GM18526 (cell line): ENCODE results near the gene ADIPOR2.

ENCODE experiments used
- POLR2A ChIP-seq: IDR thresholded peaks from 3 replicates; pipeline ENCODE4 v1.6.1; 2011; ENCODE audit not compliant: insufficient read length; ENCODE audit errors: extremely low read depth

ADIPOR2 gene

GRCh38 chr12:1688086-1688710 lies 2.7 kb upstream of the ADIPOR2 start:
- TF ChIP-seq POLR2A = no peak

DNA sequence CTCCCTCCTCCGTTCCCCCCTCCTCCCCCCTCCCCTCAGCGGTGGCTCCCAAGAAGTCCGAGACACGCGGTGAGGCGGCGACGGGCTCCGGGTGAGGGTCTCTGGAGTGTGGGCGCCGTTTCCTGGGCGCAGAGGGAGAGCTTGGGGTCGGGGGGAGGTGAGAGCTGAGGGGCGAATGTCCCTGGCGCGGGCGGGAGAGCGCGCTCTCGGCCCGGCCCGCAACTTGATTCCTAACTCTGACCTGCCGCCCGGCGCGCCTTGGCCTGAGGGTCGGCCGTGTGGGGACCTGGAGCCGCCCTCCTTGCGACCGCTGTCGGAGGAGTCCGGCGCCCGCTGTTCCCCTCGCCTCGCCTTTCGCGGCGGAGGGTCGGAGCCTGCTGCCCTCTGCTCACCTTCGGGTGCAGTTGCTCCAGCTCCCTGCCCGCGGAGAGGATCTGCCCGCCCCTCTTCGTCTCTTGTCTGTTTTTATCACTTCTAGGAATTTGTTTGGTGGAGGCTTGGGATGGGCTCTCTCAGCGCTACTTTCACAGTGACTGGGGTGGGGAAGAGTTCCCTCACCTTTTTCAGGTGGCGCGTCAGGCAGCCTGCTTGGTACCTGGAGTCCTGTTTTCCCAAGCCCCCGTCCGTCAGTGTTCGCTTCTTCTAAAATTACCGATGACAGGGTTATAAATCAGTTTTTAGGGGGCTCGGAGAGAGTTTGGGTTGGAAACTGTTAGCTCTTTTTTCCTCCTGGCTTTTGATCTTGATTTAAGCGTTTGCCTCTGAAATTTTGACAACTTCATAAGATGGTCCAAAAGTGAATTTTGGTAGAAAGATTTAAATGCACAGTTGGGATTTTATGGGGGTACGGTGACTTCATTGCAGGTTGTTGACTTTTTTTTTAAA lies 495 bp downstream of the ADIPOR2 start:
- TF ChIP-seq POLR2A = no peak

- TF ChIP-seq POLR2A = no peak
Observed at GRCh38 chr12:1692226-1692625, 1.4 kb downstream of the ADIPOR2 start.

DNA sequence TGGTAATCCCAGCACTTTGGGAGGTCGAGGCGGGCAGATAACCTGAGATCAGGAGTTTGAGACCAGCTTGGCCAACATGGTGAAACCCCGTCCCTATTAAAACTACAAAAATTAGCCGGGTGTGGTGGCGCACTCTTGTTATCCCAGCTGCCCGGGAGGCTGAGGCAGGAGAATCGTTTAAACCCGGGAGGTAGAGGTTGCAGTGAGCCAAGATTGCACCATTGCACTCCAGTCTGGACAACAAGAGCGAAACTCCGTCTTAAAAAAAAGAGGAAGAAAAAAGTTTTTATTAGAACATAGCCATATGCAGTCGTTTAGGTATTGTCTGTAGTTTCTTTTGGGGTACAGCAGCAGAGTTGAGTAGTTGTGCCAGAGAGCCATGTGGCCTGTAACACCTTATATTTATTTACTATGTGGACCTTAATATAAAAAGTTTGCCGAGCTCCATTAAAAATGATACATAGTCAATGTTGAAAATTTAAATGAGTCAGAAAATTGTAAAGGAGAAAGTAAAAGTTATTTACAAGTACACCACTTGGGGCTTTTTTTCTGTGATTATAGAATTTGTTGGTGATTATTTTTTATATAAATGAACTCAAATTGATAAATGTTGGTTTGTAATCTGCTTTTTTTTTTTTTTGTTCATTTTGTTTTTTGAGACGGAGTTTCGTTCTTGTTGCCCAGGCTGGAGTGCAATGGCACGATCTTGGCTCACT lies 2.2 kb downstream of the ADIPOR2 start:
- TF ChIP-seq POLR2A = no peak

GRCh38 chr12:1695886-1696670 lies 5.2 kb downstream of the ADIPOR2 start:
- no peak for TF ChIP-seq POLR2A

GRCh38 chr12:1696800-1697199 lies 5.9 kb downstream of the ADIPOR2 start:
- no peak for TF ChIP-seq POLR2A

- TF ChIP-seq POLR2A = no peak
Observed at GRCh38 chr12:1697271-1697670, 6.4 kb downstream of the ADIPOR2 start.

GRCh38 chr12:1698720-1699119 lies 7.8 kb downstream of the ADIPOR2 start:
- TF ChIP-seq POLR2A = no peak

DNA sequence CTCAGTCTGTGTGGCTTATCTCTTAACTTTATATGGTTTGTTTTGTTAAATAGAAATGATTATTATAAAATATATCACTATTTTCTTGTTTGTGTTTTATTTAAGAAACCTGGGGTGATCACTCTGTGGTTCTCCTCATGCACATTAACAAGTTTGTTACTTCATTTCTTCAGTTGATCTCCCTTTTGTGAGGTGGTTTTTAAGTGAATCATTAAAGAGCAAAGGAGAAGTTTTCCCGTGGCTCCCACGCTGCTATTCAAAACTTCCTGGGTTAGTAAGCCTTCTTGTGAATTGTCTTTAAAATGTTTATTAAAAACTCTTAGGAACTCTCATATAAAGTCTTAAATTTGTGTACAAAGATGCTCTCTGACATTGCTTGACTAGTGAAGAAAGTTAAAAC lies 11.8 kb downstream of the ADIPOR2 start:
- TF ChIP-seq POLR2A = no peak

GRCh38 chr12:1703771-1704722 lies 13.2 kb downstream of the ADIPOR2 start:
- no peak for TF ChIP-seq POLR2A

GRCh38 chr12:1705774-1706631 lies 15.1 kb downstream of the ADIPOR2 start:
- no peak for TF ChIP-seq POLR2A

GRCh38 chr12:1706632-1706980 lies 15.7 kb downstream of the ADIPOR2 start:
- no peak for TF ChIP-seq POLR2A

DNA sequence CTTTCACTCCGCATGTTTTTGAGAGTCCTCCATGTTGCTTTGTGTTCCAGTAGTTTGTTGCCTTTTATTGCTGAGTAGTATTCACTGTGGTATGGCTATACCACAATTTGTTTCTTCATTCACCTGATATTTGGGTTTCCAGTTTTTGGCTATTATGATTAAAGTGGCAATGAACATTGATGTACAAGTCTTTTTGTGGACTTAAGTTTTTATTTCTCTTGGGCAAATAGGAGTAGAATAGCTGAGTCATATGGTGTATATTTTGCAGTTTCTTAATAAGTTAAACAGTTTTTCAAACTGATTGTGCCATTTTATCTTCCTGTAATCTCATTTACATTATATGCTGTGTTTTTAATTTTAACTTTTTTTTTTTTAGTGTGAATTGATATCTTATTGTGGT lies 16.2 kb downstream of the ADIPOR2 start:
- no peak for TF ChIP-seq POLR2A
